ENCODE data around the gene GPR78.

GPR78 gene

GRCh38 chr4:8586246-8586645 is 6.1 kb downstream of the GPR78 start:
- DNase-seq (ENCODE audit: low read depth, low spot score), result no peak

- no peak for DNase-seq (ENCODE audit: low read depth, low spot score)
These were observed 6.7 kb downstream of the GPR78 start for GRCh38 chr4:8586671-8587468.

- no peak for DNase-seq (ENCODE audit: low read depth, low spot score)
These were observed 7.4 kb downstream of the GPR78 start for GRCh38 chr4:8587469-8588195.

GRCh38 chr4:8588196-8588470 is 7.9 kb downstream of the GPR78 start:
- no peak for DNase-seq (ENCODE audit: low read depth, low spot score)

- no peak for DNase-seq (ENCODE audit: low read depth, low spot score)
These were observed 9.1 kb downstream of the GPR78 start for GRCh38 chr4:8589336-8589735.

- no peak for DNase-seq (ENCODE audit: low read depth, low spot score)
These were observed 9.8 kb downstream of the GPR78 start for GRCh38 chr4:8589823-8590545.

GRCh38 chr4:8590546-8590880 is 10.3 kb downstream of the GPR78 start:
- no peak for DNase-seq (ENCODE audit: low read depth, low spot score)

GRCh38 chr4:8591114-8591513 is 10.9 kb downstream of the GPR78 start:
- no peak for DNase-seq (ENCODE audit: low read depth, low spot score)

- no peak for DNase-seq (ENCODE audit: low read depth, low spot score)
These were observed 11.6 kb downstream of the GPR78 start for GRCh38 chr4:8591626-8592365.

GRCh38 chr4:8592366-8593263 is 12.4 kb downstream of the GPR78 start, which contains the start of gene CPZ:
Gene CPZ (plus strand): TSS chr4:8592765. CDS start chr4:8592834, 69 bp downstream.
- DNase-seq (ENCODE audit: low read depth, low spot score), result no peak

- DNase-seq (ENCODE audit: low read depth, low spot score), result no peak
These were observed 13.3 kb downstream of the GPR78 start for GRCh38 chr4:8593264-8594096.

- DNase-seq (ENCODE audit: low read depth, low spot score), result peak; percentile 60
These were observed 14.2 kb downstream of the GPR78 start for GRCh38 chr4:8594097-8595038.

- DNase-seq (ENCODE audit: low read depth, low spot score), result no peak
These were observed 15.3 kb downstream of the GPR78 start for GRCh38 chr4:8595237-8596087.

- DNase-seq (ENCODE audit: low read depth, low spot score), result no peak
These were observed 16.7 kb downstream of the GPR78 start for GRCh38 chr4:8596891-8597290.

- no peak for DNase-seq (ENCODE audit: low read depth, low spot score)
These were observed 17.1 kb downstream of the GPR78 start for GRCh38 chr4:8597319-8597718.

- DNase-seq (ENCODE audit: low read depth, low spot score), result no peak
These were observed 17.6 kb downstream of the GPR78 start for GRCh38 chr4:8597791-8598190.

- DNase-seq (ENCODE audit: low read depth, low spot score), result no peak
These were observed 18.3 kb downstream of the GPR78 start for GRCh38 chr4:8598391-8599090.

All from iPS DF 19.7 (cell line).